Aorta (tissue), 5 donors: Measurements from ENCODE around the gene AKR1E2. TPM values are rescaled to one million over a fixed set of nuclear protein-coding genes. Genes with fewer than 3 reads are reported as not detected.

Experiments
- ATAC-seq: fragments of 200-7000 bp; cut with Tn5 transposase; one replicate; pipeline ENCODE4 v1.9.1; 2022; ENCODE audit warnings: moderate library complexity; ENCODE audit not compliant: low FRiP score
- DNase-seq, 2 donors: peaks; one replicate each; pipeline ENCODE4 v3.0.0-alpha.2; 2020
- H3K27ac ChIP-seq, 2 donors: one replicate each; pipeline ENCODE4 v1.5.1; 2013; ENCODE audit warnings: low read length in 2 of 2, mild to moderate bottlenecking in 2 of 2, moderate library complexity in 2 of 2, control low read depth in 1 of 2, inconsistent platforms in 1 of 2, low read depth in 1 of 2
- H3K27me3 ChIP-seq, 2 donors: one replicate each; pipeline ENCODE4 v1.6.1; 2013; ENCODE audit warnings: control low read depth in 1 of 2, low read length in 1 of 2, mild to moderate bottlenecking in 1 of 2, moderate library complexity in 1 of 2; ENCODE audit not compliant: insufficient read depth in 2 of 2, control insufficient read depth in 1 of 2
- H3K36me3 ChIP-seq, 2 donors: one replicate each; pipeline ENCODE4 v1.6.1; 2013; ENCODE audit warnings: control low read depth in 1 of 2, low read length in 1 of 2, mild to moderate bottlenecking in 1 of 2; ENCODE audit not compliant: insufficient read depth in 2 of 2, control insufficient read depth in 1 of 2
- H3K4me1 ChIP-seq, 2 donors: one replicate each; pipeline ENCODE4 v1.6.1; 2013; ENCODE audit warnings: low read length in 2 of 2, control low read depth in 1 of 2, mild to moderate bottlenecking in 1 of 2, moderate library complexity in 1 of 2; ENCODE audit not compliant: insufficient read depth in 2 of 2, control insufficient read depth in 1 of 2
- H3K4me3 ChIP-seq, 2 donors: one replicate each; pipeline ENCODE4 v1.5.1; 2013; ENCODE audit warnings: low read length in 2 of 2, control low read depth in 1 of 2, mild to moderate bottlenecking in 1 of 2
- H3K9me3 ChIP-seq: one replicate; pipeline ENCODE4 v1.6.1; 2013; ENCODE audit warnings: mild to moderate bottlenecking, low read length; ENCODE audit not compliant: control insufficient read depth
- WGBS, 2 donors: extraction: QIAGEN DNeasy Blood & Tissue Kit; methylation state at CpG; one replicate each; pipeline ENCODE4 v1.1.7; 2013; 5-methylcytosine and 5-hydroxymethylcytosine counted together
- intact Hi-C, 2 donors: fragments of 100-400 bp; cut with DNase I; formaldehyde crosslinking; loops; one replicate each; pipeline versions ENCODE4 v1.14.2 to v1.15.0; 2022
- polyA plus RNA-seq, 2 donors: library from polyadenylated mRNA; stranded (reverse); fragments of 200-250 nt; gene quantifications; one replicate each; pipeline ENCODE4 v1.2.3, GENCODE V29; 2013
- total RNA-seq, 2 donors: library from RNA; stranded (reverse); fragmentation: NEBNext Ultra II Directional; extraction: Animal tissue kit (Norgen Biotek cat#: 25700); gene quantifications; one replicate each; pipeline ENCODE4 v1.2.1, GENCODE V29; 2021
- donor health status: healthy with polysubstance abuse.
- donor health status: Bipolar disorder and iron deficiency.
- donor health status: DM: no; HTN: no; CAD: no.
- donor health status: DM: no; HTN: no; CAD: no.
- donor health status: DM: yes; HTN: yes; CAD: no.

Gene AKR1E2
- total and polyA plus RNA-seq, 4 donors: 4.9 to 20.8 (median 8.0) TPM

- Histone ChIP-seq H3K4me3 (no peak overlapping the region), H3K36me3 (peaks cover 0 to 11% of the 10 kb centered on the region in 2 donors), H3K9me3 (no peaks in the 10 kb centered on the region), H3K27ac (no peak overlapping the region), H3K27me3 (no peaks in the 10 kb centered on the region), H3K4me1 (no peaks in the 10 kb centered on the region)
- ATAC-seq: no peak
- no peak for DNase-seq
- WGBS, 2 donors: 90 to 91% methylated on average over 4 of the region's 4 CpGs
- intact Hi-C loops: no loop called here
Observed at GRCh38 chr10:4834898-4835405, 8.9 kb downstream of the AKR1E2 start.

- intact Hi-C loops: no loop called here
- Histone ChIP-seq H3K4me1 (no peaks in the 10 kb centered on the region), H3K27me3 (no peaks in the 10 kb centered on the region), H3K27ac (no peak overlapping the region), H3K9me3 (no peaks in the 10 kb centered on the region), H3K36me3 (peaks cover 0 to 11% of the 10 kb centered on the region in 2 donors), H3K4me3 (no peak overlapping the region)
- ATAC-seq (no peak), DNase-seq (no peak)
- 84% methylated on average over 5 of the region's 5 CpGs for WGBS, 2 donors
Observed at GRCh38 chr10:4835494-4835918, 9.5 kb downstream of the AKR1E2 start.

GRCh38 chr10:4836416-4836969 is 10.5 kb downstream of the AKR1E2 start:
- no peaks in the 10 kb centered on the region for H3K27me3 ChIP-seq
- no peak overlapping the region for H3K4me3 ChIP-seq
- H3K36me3 ChIP-seq: peaks cover 0 to 11% of the 10 kb centered on the region in 2 donors
- no peaks in the 10 kb centered on the region for H3K4me1 ChIP-seq
- intact Hi-C loops: no loop called here
- H3K9me3 ChIP-seq: no peaks in the 10 kb centered on the region
- WGBS, 2 donors: 86 to 95% methylated on average over 8 of the region's 8 CpGs
- DNase-seq: no peak
- no peak overlapping the region for H3K27ac ChIP-seq
- no peak for ATAC-seq

- Histone ChIP-seq H3K27me3 (no peaks in the 10 kb centered on the region), H3K27ac (no peak overlapping the region), H3K4me3 (no peak overlapping the region), H3K4me1 (no peaks in the 10 kb centered on the region), H3K36me3 (peaks cover 0 to 8% of the 10 kb centered on the region in 2 donors), H3K9me3 (no peaks in the 10 kb centered on the region)
- intact Hi-C loops: no loop called here
- ATAC-seq: no peak
- WGBS, 2 donors: 96 to 99% methylated on average over 1 of the region's 1 CpG
- DNase-seq: no peak
Observed at GRCh38 chr10:4837551-4837950, 11.5 kb downstream of the AKR1E2 start.

- no peak for ATAC-seq
- WGBS, 2 donors: 69 to 71% methylated on average over 3 of the region's 3 CpGs
Observed at GRCh38 chr10:4838743-4839142, 12.7 kb downstream of the AKR1E2 start.

GRCh38 chr10:4839353-4839752 is 13.3 kb downstream of the AKR1E2 start:
- no peaks in the 10 kb centered on the region for H3K4me1 ChIP-seq
- no peak for ATAC-seq
- H3K4me3 ChIP-seq: no peak overlapping the region
- H3K36me3 ChIP-seq: peaks cover 0 to 1% of the 10 kb centered on the region in 2 donors
- no peaks in the 10 kb centered on the region for H3K9me3 ChIP-seq
- no peak for DNase-seq
- no peak overlapping the region for H3K27ac ChIP-seq
- intact Hi-C loops: no loop called here
- 82 to 84% methylated on average over 4 of the region's 4 CpGs for WGBS, 2 donors
- no peaks in the 10 kb centered on the region for H3K27me3 ChIP-seq

More at GRCh38 chr10:4838743-4839142, 12.7 kb downstream of the AKR1E2 start:
- Histone ChIP-seq H3K9me3 (no peaks in the 10 kb centered on the region), H3K36me3 (peaks cover 0 to 4% of the 10 kb centered on the region in 2 donors), H3K4me3 (no peak overlapping the region), H3K27ac (no peak overlapping the region), H3K27me3 (no peaks in the 10 kb centered on the region), H3K4me1 (no peaks in the 10 kb centered on the region)
- no peak for DNase-seq
- intact Hi-C loops: no loop called here

- no peak for ATAC-seq
- H3K4me3 ChIP-seq: no peak overlapping the region
- no peak for DNase-seq
- no peaks in the 10 kb centered on the region for H3K9me3 ChIP-seq
- H3K4me1 ChIP-seq: no peaks in the 10 kb centered on the region
- H3K27me3 ChIP-seq: no peaks in the 10 kb centered on the region
- intact Hi-C loops: loop anchor here in 1 of 2 donors (10.0 kb wide), 1 partner anchor 545 kb away; no protein-coding TSS in a partner anchor
- H3K27ac ChIP-seq: no peak overlapping the region
- no peaks in the 10 kb centered on the region for H3K36me3 ChIP-seq
- 88% methylated on average over 2 of the region's 2 CpGs for WGBS, 2 donors
Observed at GRCh38 chr10:4840151-4840550, 14.1 kb downstream of the AKR1E2 start.

- intact Hi-C loops: loop anchor here in 1 of 2 donors (10.0 kb wide), 1 partner anchor 541 kb away; no protein-coding TSS in a partner anchor
- Histone ChIP-seq H3K4me3 (no peak overlapping the region), H3K27ac (no peak overlapping the region), H3K36me3 (no peaks in the 10 kb centered on the region), H3K4me1 (no peaks in the 10 kb centered on the region), H3K27me3 (no peaks in the 10 kb centered on the region), H3K9me3 (no peaks in the 10 kb centered on the region)
- WGBS, 2 donors: 92% methylated on average over 16 of the region's 16 CpGs
- ATAC-seq (no peak), DNase-seq (no peak)
Observed at GRCh38 chr10:4843525-4844180, 17.6 kb downstream of the AKR1E2 start.

- H3K4me1 ChIP-seq: no peaks in the 10 kb centered on the region
- WGBS, 2 donors: 98% methylated on average over 16 to 25 of the region's 25 CpGs
- DNase-seq (no peak), ATAC-seq (no peak)
- H3K36me3 ChIP-seq: no peaks in the 10 kb centered on the region
- H3K27ac ChIP-seq: no peak overlapping the region
- no peaks in the 10 kb centered on the region for H3K27me3 ChIP-seq
- H3K9me3 ChIP-seq: no peaks in the 10 kb centered on the region
- intact Hi-C loops: loop anchor here in 1 of 2 donors (5.0 to 10.0 kb wide), 2 partner anchors 462 to 540 kb away; no protein-coding TSS in a partner anchor
- no peak overlapping the region for H3K4me3 ChIP-seq
Observed at GRCh38 chr10:4844864-4845263, 18.9 kb downstream of the AKR1E2 start.
